Measurements from ENCODE around the gene TRRAP.
"Not testable (repeated sequence)": the region's sequence is repeated elsewhere in the genome, so short reads cannot be mapped to it uniquely, and the experiment has no call there.

TRRAP gene

GRCh38 chr7:98878365-98879197, at the start of gene TRRAP:
TSS of gene TRRAP (plus strand) at chr7:98878532. CDS start at chr7:98881151, 2,619 bp downstream.
- DNase-seq (ENCODE audit: low read depth in 2 of 2) = peak; percentile 57 to 62

GRCh38 chr7:98830972-98831548, 47.3 kb upstream of the TRRAP start:
- DNase-seq (ENCODE audit: low read depth in 2 of 2) = no peak

- peak in 1 of 2 experiments; percentile 38 for DNase-seq (ENCODE audit: low read depth in 2 of 2)
Observed at GRCh38 chr7:98831641-98832221, 46.6 kb upstream of the TRRAP start.

- DNase-seq (ENCODE audit: low read depth in 2 of 2) = no peak
Observed at GRCh38 chr7:98833022-98833421, 45.3 kb upstream of the TRRAP start.

- no peak for DNase-seq (ENCODE audit: low read depth in 2 of 2)
Observed at GRCh38 chr7:98834949-98835348, 43.4 kb upstream of the TRRAP start.

GRCh38 chr7:98836811-98837629, 41.3 kb upstream of the TRRAP start:
- peak in 1 of 2 experiments; percentile 28 for DNase-seq (ENCODE audit: low read depth in 2 of 2)

- no peak for DNase-seq (ENCODE audit: low read depth in 2 of 2)
Observed at GRCh38 chr7:98837630-98837972, 40.7 kb upstream of the TRRAP start.

GRCh38 chr7:98840096-98840495, 38.2 kb upstream of the TRRAP start:
- no peak for DNase-seq (ENCODE audit: low read depth in 2 of 2)

- DNase-seq (ENCODE audit: low read depth in 2 of 2) = no peak
Observed at GRCh38 chr7:98840722-98841121, 37.6 kb upstream of the TRRAP start.

- peak; percentile 44 to 67 for DNase-seq (ENCODE audit: low read depth in 2 of 2)
Observed at GRCh38 chr7:98841179-98841997, 36.9 kb upstream of the TRRAP start.

GRCh38 chr7:98842552-98842951, 35.8 kb upstream of the TRRAP start:
- DNase-seq (ENCODE audit: low read depth in 2 of 2) = not testable (repeated sequence)

GRCh38 chr7:98848918-98849317, 29.4 kb upstream of the TRRAP start:
- no peak for DNase-seq (ENCODE audit: low read depth in 2 of 2)

- DNase-seq (ENCODE audit: low read depth in 2 of 2) = no peak
Observed at GRCh38 chr7:98852826-98853225, 25.5 kb upstream of the TRRAP start.

- DNase-seq (ENCODE audit: low read depth in 2 of 2) = no peak
Observed at GRCh38 chr7:98855610-98856422, 22.5 kb upstream of the TRRAP start.

- DNase-seq (ENCODE audit: low read depth in 2 of 2) = no peak
Observed at GRCh38 chr7:98860071-98860470, 18.3 kb upstream of the TRRAP start.

- DNase-seq (ENCODE audit: low read depth in 2 of 2) = no peak
Observed at GRCh38 chr7:98862203-98862602, 16.1 kb upstream of the TRRAP start.

- DNase-seq (ENCODE audit: low read depth in 2 of 2) = no peak
Observed at GRCh38 chr7:98862716-98863420, 15.5 kb upstream of the TRRAP start.

GRCh38 chr7:98863601-98864000, 14.7 kb upstream of the TRRAP start:
- no peak for DNase-seq (ENCODE audit: low read depth in 2 of 2)

GRCh38 chr7:98864731-98865453, 13.4 kb upstream of the TRRAP start:
- no peak for DNase-seq (ENCODE audit: low read depth in 2 of 2)
